Lower lobe of right lung (tissue), 2 donors: Measurements from ENCODE around the gene OTOP3. TPM values are rescaled to one million over a fixed set of nuclear protein-coding genes. Genes with fewer than 3 reads are reported as not detected.
"Not testable (repeated sequence)": the region's sequence is repeated elsewhere in the genome, so short reads cannot be mapped to it uniquely, and the experiment has no call there.

Experiments
- ATAC-seq, 2 donors: fragments of 200-7000 bp; cut with Tn5 transposase; one replicate each; pipeline ENCODE4 v1.9.1; 2020 to 2022; ENCODE audit warnings: mild to moderate bottlenecking in 2 of 2, moderate library complexity in 2 of 2
- DNase-seq: peaks from one replicate; pipeline ENCODE4 v3.0.0-alpha.2; 2020
- H3K27ac ChIP-seq: fragments of 200-600 bp; one replicate; pipeline ENCODE4 v1.8.0; 2022
- H3K27me3 ChIP-seq: fragments of 200-600 bp; one replicate; pipeline ENCODE4 v1.8.0; 2022; ENCODE audit warnings: low read depth
- H3K36me3 ChIP-seq: fragments of 200-600 bp; one replicate; pipeline ENCODE4 v1.8.0; 2022; ENCODE audit warnings: mild to moderate bottlenecking
- H3K4me1 ChIP-seq: fragments of 200-600 bp; one replicate; pipeline ENCODE4 v1.8.0; 2022
- H3K4me3 ChIP-seq: fragments of 200-600 bp; one replicate; pipeline ENCODE4 v1.8.0; 2022; ENCODE audit warnings: mild to moderate bottlenecking
- H3K9me3 ChIP-seq: fragments of 200-600 bp; one replicate; pipeline ENCODE4 v1.8.0; 2022
- CTCF ChIP-seq: fragments of 200-600 bp; IDR thresholded peaks from one replicate; pipeline ENCODE4 v1.8.0; 2022; ENCODE audit warnings: antibody characterized with exemption, mild to moderate bottlenecking
- intact Hi-C: fragments of 100-400 bp; cut with DNase I; formaldehyde crosslinking; loops from one replicate; pipeline ENCODE4 v1.11.0; 2022
- total RNA-seq: library from RNA; stranded (reverse); fragmentation: NEBNext Ultra II Directional; extraction: Animal tissue kit (Norgen Biotek cat#: 25700); gene quantifications from one replicate; pipeline ENCODE4 v1.2.1, GENCODE V29; 2021
- donor health status: DM: no; HTN: yes; CAD: no; lungs with severe emphysema.

OTOP3 gene
- total RNA-seq, 1 donor from 2014 or later = not detected

GRCh38 chr17:74903034-74903433 is 32.7 kb upstream of the OTOP3 start:
- H3K4me1 ChIP-seq = no peaks in the 10 kb centered on the region
- TF ChIP-seq CTCF = no peak
- no peaks in the 10 kb centered on the region for H3K9me3 ChIP-seq
- H3K36me3 ChIP-seq = no peaks in the 10 kb centered on the region
- ATAC-seq (no peak), DNase-seq (no peak)
- no peak overlapping the region for H3K4me3 ChIP-seq
- peaks cover 3% of the 10 kb centered on the region for H3K27me3 ChIP-seq
- H3K27ac ChIP-seq = no peak overlapping the region
- intact Hi-C loops = no loop called here

- Histone ChIP-seq H3K36me3 (no peaks in the 10 kb centered on the region), H3K9me3 (no peaks in the 10 kb centered on the region), H3K27ac (no peak overlapping the region), H3K27me3 (peaks cover 3% of the 10 kb centered on the region), H3K4me1 (no peaks in the 10 kb centered on the region), H3K4me3 (no peak overlapping the region)
- DNase-seq (no peak), ATAC-seq (no peak)
- no peak for TF ChIP-seq CTCF
- intact Hi-C loops = no loop called here
Measured at GRCh38 chr17:74903671-74904070, 32.0 kb upstream of the OTOP3 start.

- DNase-seq (no peak), ATAC-seq (no peak)
- peaks cover 3% of the 10 kb centered on the region for H3K27me3 ChIP-seq
- no peaks in the 10 kb centered on the region for H3K9me3 ChIP-seq
- H3K27ac ChIP-seq = no peak overlapping the region
- H3K36me3 ChIP-seq = no peaks in the 10 kb centered on the region
- H3K4me3 ChIP-seq = no peak overlapping the region
- no peak for TF ChIP-seq CTCF
- H3K4me1 ChIP-seq = no peaks in the 10 kb centered on the region
- intact Hi-C loops = no loop called here
Measured at GRCh38 chr17:74904687-74905409, 30.9 kb upstream of the OTOP3 start.

GRCh38 chr17:74906214-74906793 is 29.4 kb upstream of the OTOP3 start:
- H3K4me3 ChIP-seq, H3K36me3 ChIP-seq, H3K4me1 ChIP-seq, H3K27me3 ChIP-seq, ATAC-seq, DNase-seq, intact Hi-C loops, H3K9me3 ChIP-seq, H3K27ac ChIP-seq: not testable (repeated sequence)

- Histone ChIP-seq H3K9me3 (no peaks in the 10 kb centered on the region), H3K27ac (no peak overlapping the region), H3K36me3 (no peaks in the 10 kb centered on the region), H3K4me1 (no peaks in the 10 kb centered on the region), H3K4me3 (no peak overlapping the region), H3K27me3 (peaks cover 3% of the 10 kb centered on the region)
- no peak for ATAC-seq
- intact Hi-C loops = no loop called here
- TF ChIP-seq CTCF = no peak
- DNase-seq = no peak
Measured at GRCh38 chr17:74907012-74907411, 28.7 kb upstream of the OTOP3 start.

- DNase-seq, H3K9me3 ChIP-seq, intact Hi-C loops: not testable (repeated sequence)
Measured at GRCh38 chr17:74909097-74909496, 26.6 kb upstream of the OTOP3 start.

GRCh38 chr17:74911423-74911822 is 24.3 kb upstream of the OTOP3 start:
- H3K27me3 ChIP-seq = peaks cover 12% of the 10 kb centered on the region
- H3K27ac ChIP-seq, H3K4me1 ChIP-seq, H3K4me3 ChIP-seq, H3K9me3 ChIP-seq, intact Hi-C loops, ATAC-seq, DNase-seq, H3K36me3 ChIP-seq: not testable (repeated sequence)

More at GRCh38 chr17:74909097-74909496, 26.6 kb upstream of the OTOP3 start:
- not testable (repeated sequence) for ATAC-seq, H3K36me3 ChIP-seq, H3K4me1 ChIP-seq, H3K27ac ChIP-seq, H3K4me3 ChIP-seq, H3K27me3 ChIP-seq
